GM12891 (cell line): ENCODE measurements around the gene LCP1.

Experiments used
- PAX5 ChIP-seq: IDR thresholded peaks from 2 replicates; pipeline ENCODE4 v1.6.1; 2011; ENCODE audit warnings: low read length, moderate library complexity, mild to moderate bottlenecking; ENCODE audit not compliant: insufficient read depth, severe bottlenecking
- POLR2A ChIP-seq: IDR thresholded peaks from 2 replicates; pipeline ENCODE4 v1.6.1; 2011; ENCODE audit warnings: low read depth, low read length, control low read depth
- POLR2AphosphoS5 ChIP-seq: IDR thresholded peaks from 2 replicates; pipeline ENCODE4 v1.6.1; 2011; ENCODE audit warnings: low read depth, low read length, control low read depth
- POU2F2 ChIP-seq: IDR thresholded peaks from 2 replicates; pipeline ENCODE4 v1.6.1; 2011; ENCODE audit warnings: low read depth, mild to moderate bottlenecking, control low read depth, low read length, moderate library complexity
- SPI1 ChIP-seq: IDR thresholded peaks from 2 replicates; pipeline ENCODE4 v1.6.1; 2011; ENCODE audit warnings: low read depth, low read length, control low read depth
- TAF1 ChIP-seq: IDR thresholded peaks from 2 replicates; pipeline ENCODE4 v1.6.1; 2011; ENCODE audit warnings: low read depth, low read length, control low read depth

- TF ChIP-seq POLR2AphosphoS5: no peak
- no peak for TF ChIP-seq POLR2A
- no peak for TF ChIP-seq TAF1
- TF ChIP-seq SPI1: no peak
- TF ChIP-seq POU2F2: no peak
- TF ChIP-seq PAX5: no peak
Observed at GRCh38 chr13:46164661-46165060, 17.3 kb downstream of the LCP1 start.
